ENCODE data around the gene RARG. TPM values are rescaled to one million over a fixed set of nuclear protein-coding genes. Genes with fewer than 3 reads are reported as not detected.

RARG gene
- total RNA-seq, 4 donors from 2014 or later, result 2.6 to 65.6 (median 28.9) TPM

DNA sequence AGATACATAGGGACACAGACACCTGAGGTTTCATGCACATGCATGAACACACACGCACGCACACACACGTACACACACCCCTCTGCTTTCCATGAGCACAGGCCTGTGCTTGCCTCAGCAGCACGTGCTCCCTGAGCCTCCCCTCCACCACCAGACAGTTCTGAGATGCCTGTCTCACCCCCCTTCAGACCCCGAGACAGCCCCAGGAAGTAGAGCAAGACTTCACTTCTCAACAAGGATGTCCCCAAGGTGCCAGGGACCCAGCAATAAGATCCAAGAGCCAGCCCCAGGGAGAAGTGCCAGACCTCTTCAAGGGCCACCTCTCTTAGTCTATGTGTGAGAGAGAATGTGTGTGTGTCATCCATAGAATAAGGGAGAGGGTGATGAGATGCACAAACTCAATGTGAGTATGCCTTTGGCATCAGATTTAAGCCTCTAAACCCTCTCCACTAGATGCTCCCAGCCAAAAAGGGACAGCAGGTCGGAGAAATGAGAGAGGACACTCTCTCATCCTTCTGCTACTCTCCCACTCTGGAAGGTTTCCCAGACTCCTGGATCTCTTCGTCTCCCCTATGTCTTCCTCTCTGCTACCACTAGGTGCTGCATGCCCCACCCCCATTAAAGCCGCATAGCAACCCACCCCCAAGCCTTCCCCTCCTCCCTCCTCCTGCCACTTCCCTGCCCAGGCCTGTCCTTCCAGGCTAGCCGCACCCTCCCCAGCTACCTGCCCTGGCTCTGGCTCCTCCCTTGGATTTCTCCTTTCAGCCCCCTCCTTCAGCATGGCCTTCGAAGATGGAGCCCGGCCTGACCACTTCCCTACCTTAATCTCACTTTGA is 7.7 kb downstream of the RARG start:
- no peak overlapping the region for H3K4me3 ChIP-seq
- peaks cover 8 to 25% of the 10 kb centered on the region in 2 donors for H3K4me1 ChIP-seq
- peak overlapping the region; percentile 99 for H3K27ac ChIP-seq
- intact Hi-C loops (cut with DNase I; ENCODE audit: low total_unique reads), result no loop called here
- no peak for DNase-seq
- TF ChIP-seq, protein P1, sequence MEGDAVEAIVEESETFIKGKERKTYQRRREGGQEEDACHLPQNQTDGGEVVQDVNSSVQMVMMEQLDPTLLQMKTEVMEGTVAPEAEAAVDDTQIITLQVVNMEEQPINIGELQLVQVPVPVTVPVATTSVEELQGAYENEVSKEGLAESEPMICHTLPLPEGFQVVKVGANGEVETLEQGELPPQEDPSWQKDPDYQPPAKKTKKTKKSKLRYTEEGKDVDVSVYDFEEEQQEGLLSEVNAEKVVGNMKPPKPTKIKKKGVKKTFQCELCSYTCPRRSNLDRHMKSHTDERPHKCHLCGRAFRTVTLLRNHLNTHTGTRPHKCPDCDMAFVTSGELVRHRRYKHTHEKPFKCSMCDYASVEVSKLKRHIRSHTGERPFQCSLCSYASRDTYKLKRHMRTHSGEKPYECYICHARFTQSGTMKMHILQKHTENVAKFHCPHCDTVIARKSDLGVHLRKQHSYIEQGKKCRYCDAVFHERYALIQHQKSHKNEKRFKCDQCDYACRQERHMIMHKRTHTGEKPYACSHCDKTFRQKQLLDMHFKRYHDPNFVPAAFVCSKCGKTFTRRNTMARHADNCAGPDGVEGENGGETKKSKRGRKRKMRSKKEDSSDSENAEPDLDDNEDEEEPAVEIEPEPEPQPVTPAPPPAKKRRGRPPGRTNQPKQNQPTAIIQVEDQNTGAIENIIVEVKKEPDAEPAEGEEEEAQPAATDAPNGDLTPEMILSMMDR (IDR thresholded peaks at IDR 0.05), result peak in 1 of 4 experiments; percentile 18
- TF ChIP-seq POLR2A (IDR thresholded peaks at IDR 0.05), result no peak
- no peaks in the 10 kb centered on the region for H3K27me3 ChIP-seq
- no peaks in the 10 kb centered on the region for H3K9me3 ChIP-seq
- no peaks in the 10 kb centered on the region for H3K36me3 ChIP-seq

DNA sequence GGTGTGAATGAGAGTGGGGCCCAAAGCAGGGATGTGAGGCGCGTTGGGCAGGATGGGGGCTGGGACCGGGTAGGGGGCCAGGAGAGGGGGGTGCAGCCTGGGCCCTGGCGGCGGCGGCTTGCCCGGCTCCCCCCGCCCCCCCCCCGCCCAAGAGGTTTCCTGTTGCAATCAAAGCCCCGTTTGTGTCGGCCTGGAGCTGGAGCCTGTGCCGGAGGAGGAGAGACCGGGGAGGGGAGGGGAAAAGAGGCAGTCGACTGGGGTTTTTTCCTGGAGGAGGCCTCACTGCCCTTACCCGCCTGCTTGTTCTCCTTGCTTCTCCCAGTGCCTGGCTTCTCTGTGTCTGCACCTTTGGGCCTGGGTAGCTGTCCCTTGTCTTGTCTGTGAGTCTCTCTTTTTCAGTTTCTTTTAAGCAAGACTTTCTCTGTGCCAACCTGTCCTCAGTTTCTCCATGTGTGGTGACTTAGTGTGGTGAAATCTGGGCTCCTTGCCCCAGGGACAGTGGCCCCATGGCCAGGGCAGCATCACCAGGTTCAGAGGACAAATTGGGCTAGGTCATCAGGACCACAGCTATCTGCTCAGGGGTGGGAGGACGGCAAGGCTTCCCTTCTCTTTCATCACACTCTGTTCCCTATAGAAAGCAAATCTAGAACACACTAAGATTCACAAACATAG is 8.5 kb downstream of the RARG start:
- DNase-seq, result peak in 1 of 2 donors; percentile 69
- H3K27me3 ChIP-seq, result no peaks in the 10 kb centered on the region
- no peak overlapping the region for H3K4me3 ChIP-seq
- H3K27ac ChIP-seq, result peak overlapping the region; percentile 99
- no peak for TF ChIP-seq POLR2A (IDR thresholded peaks at IDR 0.05)
- TF ChIP-seq, protein P1 (IDR thresholded peaks at IDR 0.05), result no peak
- H3K36me3 ChIP-seq, result no peaks in the 10 kb centered on the region
- intact Hi-C loops (cut with DNase I; ENCODE audit: low total_unique reads), result no loop called here
- H3K9me3 ChIP-seq, result no peaks in the 10 kb centered on the region
- peaks cover 8 to 25% of the 10 kb centered on the region in 2 donors for H3K4me1 ChIP-seq

DNA sequence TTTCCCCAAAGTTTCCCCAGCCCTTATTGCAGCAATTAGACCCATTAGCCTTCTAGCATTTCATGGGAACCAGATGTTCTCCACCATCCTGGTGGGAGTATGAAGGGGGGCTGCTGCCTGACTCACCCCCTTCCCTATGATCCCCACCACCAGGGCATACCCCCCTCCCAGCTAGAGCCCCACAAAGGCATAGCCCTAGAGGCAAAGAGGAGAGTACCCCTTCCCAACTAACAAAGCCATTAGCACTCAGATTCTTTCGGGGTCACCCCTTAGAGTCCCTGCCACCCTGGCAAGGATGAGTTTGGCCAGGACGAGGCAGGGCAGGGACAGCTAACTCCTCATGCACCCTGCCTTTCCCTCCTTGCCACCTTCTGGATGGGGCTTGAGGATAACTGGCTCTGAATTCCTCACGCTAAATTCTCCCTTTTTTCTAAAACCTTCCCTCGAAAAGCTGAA is 9.2 kb downstream of the RARG start:
- no peaks in the 10 kb centered on the region for H3K36me3 ChIP-seq
- H3K27me3 ChIP-seq, result no peaks in the 10 kb centered on the region
- TF ChIP-seq POLR2A (IDR thresholded peaks at IDR 0.05), result no peak
- TF ChIP-seq, protein P1 (IDR thresholded peaks at IDR 0.05), result no peak
- H3K27ac ChIP-seq, result peak overlapping the region; percentile 99
- DNase-seq, result no peak
- intact Hi-C loops (cut with DNase I; ENCODE audit: low total_unique reads), result no loop called here
- no peaks in the 10 kb centered on the region for H3K9me3 ChIP-seq
- peaks cover 8 to 28% of the 10 kb centered on the region in 2 donors for H3K4me1 ChIP-seq
- no peak overlapping the region for H3K4me3 ChIP-seq

DNA sequence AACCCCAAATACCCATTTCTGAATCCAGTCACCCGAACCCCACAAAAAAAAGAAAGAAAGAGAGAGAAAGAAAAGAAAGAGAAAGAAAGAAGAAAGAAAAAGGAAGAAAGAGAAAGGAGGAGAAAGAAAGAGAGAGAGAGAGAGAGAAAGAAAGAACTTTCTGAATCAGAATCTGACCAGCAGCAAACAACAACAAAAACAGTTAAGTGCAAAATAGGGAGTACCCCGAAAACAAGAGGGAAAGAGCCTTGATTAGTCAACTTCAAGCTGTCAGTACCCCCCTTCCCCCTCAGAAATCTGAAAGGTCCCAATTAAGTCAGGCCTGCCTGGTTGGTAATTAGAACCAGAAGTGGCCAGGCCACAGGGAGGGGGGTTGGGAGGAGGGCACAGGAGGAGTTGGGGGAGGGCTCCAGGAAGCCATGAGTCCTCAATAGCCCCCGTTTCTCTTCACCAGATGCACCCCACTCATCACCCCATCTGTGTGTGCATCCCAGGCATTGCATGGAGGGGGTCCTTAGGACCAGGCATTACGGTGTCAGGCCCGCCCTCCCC is 9.8 kb downstream of the RARG start:
- Histone ChIP-seq H3K9me3 (no peaks in the 10 kb centered on the region), H3K27ac (peak overlapping the region; percentile 99), H3K4me3 (peak overlapping the region; percentile 73 to 78), H3K4me1 (peaks cover 8 to 34% of the 10 kb centered on the region in 2 donors), H3K27me3 (no peaks in the 10 kb centered on the region), H3K36me3 (no peaks in the 10 kb centered on the region)
- intact Hi-C loops (cut with DNase I; ENCODE audit: low total_unique reads), result no loop called here
- no peak for TF ChIP-seq POLR2A (IDR thresholded peaks at IDR 0.05)
- TF ChIP-seq, protein P1 (IDR thresholded peaks at IDR 0.05), result no peak
- no peak for DNase-seq
